Neural crest cell (in vitro differentiated cells): ENCODE measurements around the gene OSBPL10. TPM values are rescaled to one million over a fixed set of nuclear protein-coding genes. Genes with fewer than 3 reads are reported as not detected.
A peak's percentile ranks its signal among the peaks of the same experiment; 100 is the strongest.

Source experiments
- DNase-seq: peaks from one replicate; pipeline ENCODE4 v3.0.0; 2021; ENCODE audit warnings: low read depth, mixed read lengths, low spot score
- H3K27ac Mint-ChIP-seq: one replicate; pipeline ENCODE4 v1.8.0; 2021; ENCODE audit warnings: mild to moderate bottlenecking, mixed read lengths; ENCODE audit not compliant: unreplicated experiment
- H3K27me3 Mint-ChIP-seq: 2 replicates; pipeline ENCODE4 v1.8.0; 2021; ENCODE audit warnings: low read depth, mild to moderate bottlenecking, mixed read lengths
- H3K36me3 Mint-ChIP-seq: 2 replicates; pipeline ENCODE4 v1.8.0; 2021; ENCODE audit warnings: low read depth, mild to moderate bottlenecking, mixed read lengths
- H3K4me1 Mint-ChIP-seq: 2 replicates; pipeline ENCODE4 v1.8.0; 2021; ENCODE audit warnings: mixed read lengths
- H3K4me3 Mint-ChIP-seq: one replicate; pipeline ENCODE4 v1.8.0; 2021; ENCODE audit warnings: mild to moderate bottlenecking, mixed read lengths
- H3K9me3 Mint-ChIP-seq: 2 replicates; pipeline ENCODE4 v1.8.0; 2021; ENCODE audit warnings: mixed read lengths
- total RNA-seq: library from RNA; stranded (reverse); gene quantifications from 2 replicates; pipeline ENCODE4 v1.2.1, GENCODE V29; 2021
- TF ChIP-seq, protein P1 (sequence below): fragments of 200-600 bp; sonication (generic); conservative IDR thresholded peaks from 2 replicates; pipeline ENCODE4 v1.5.0; 2021; ENCODE audit warnings: antibody characterized with exemption, mild to moderate bottlenecking

Gene OSBPL10
- total RNA-seq, 1 donor from 2014 or later, result 18.7 TPM

DNA sequence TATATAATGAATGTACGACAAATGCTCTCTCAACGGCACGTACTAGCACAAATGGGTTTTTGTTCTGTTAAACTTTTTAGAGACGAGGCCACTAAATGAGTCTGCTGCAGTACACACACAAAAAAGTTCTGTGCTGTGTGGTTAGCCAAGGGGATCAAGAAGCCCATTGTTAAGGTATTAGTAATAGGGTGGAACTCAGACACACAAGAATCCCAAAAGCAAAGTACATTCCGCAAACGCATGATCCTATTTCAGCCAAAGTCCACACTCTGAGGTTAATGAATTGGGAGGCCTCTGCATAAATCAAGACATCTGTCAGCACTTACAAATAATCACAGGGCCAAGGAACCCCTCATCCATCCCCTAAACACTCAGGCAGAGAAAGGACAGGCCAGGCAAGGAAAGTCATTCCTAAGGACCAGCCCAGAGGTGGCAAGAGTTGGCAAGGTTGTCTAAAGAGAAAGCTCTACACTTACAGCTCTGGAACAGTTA lies 12.1 kb downstream of the OSBPL10 start:
- TF ChIP-seq, protein P1, sequence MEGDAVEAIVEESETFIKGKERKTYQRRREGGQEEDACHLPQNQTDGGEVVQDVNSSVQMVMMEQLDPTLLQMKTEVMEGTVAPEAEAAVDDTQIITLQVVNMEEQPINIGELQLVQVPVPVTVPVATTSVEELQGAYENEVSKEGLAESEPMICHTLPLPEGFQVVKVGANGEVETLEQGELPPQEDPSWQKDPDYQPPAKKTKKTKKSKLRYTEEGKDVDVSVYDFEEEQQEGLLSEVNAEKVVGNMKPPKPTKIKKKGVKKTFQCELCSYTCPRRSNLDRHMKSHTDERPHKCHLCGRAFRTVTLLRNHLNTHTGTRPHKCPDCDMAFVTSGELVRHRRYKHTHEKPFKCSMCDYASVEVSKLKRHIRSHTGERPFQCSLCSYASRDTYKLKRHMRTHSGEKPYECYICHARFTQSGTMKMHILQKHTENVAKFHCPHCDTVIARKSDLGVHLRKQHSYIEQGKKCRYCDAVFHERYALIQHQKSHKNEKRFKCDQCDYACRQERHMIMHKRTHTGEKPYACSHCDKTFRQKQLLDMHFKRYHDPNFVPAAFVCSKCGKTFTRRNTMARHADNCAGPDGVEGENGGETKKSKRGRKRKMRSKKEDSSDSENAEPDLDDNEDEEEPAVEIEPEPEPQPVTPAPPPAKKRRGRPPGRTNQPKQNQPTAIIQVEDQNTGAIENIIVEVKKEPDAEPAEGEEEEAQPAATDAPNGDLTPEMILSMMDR, result no peak
- Mint-ChIP-seq H3K4me1 (peaks cover 53% of the 10 kb centered on the region), H3K27me3 (no peaks in the 10 kb centered on the region), H3K36me3 (no peaks in the 10 kb centered on the region), H3K27ac (peak overlapping the region; percentile 93), H3K4me3 (peak overlapping the region; percentile 65), H3K9me3 (no peaks in the 10 kb centered on the region)
- DNase-seq, result no peak

DNA sequence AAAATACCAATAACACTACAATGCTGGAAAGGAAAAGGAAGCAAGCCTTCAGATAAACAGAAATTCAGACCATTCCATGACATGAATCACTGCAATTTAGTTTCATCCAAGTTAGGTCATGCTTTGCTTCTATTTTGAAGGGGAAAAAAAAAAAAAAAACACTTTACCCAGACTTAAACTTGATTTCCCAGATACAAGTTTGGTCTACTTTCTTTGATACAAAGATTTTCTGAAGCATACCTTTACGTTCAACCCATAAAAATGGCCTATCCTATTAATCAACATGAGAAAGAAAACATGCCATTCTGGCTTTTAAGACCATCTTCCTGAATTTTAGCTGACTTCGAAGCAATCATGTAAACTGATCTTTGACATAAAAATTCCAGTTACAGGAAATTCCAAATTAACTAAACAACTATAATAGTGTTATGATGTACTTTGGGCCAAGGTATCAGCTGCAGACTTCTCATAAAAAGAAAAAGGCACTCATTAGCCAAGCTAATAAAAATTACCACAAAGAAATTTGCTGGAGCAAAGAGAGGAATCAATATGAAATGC lies 12.6 kb downstream of the OSBPL10 start:
- no peaks in the 10 kb centered on the region for H3K36me3 Mint-ChIP-seq
- peak overlapping the region; percentile 93 for H3K27ac Mint-ChIP-seq
- H3K4me3 Mint-ChIP-seq, result peak overlapping the region; percentile 65

DNA sequence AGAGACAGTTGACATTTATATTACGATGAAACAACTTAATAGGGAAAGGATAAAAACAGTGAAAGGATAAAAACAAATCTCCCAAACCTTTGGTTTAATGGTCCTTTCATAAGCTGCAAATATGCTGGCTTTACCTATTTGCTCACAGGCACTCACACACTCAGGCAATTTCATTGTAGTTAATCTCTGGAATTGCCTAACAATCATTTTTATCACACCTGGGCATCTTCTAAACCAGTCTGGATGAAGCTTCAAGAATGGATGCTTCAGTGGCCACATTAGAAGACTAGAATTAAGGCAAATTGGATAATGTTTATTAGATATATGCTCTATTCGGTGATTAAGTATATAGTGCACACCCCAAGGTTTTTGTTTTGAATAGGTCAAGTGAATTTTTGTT lies 13.5 kb downstream of the OSBPL10 start:
- H3K36me3 Mint-ChIP-seq, result no peaks in the 10 kb centered on the region
- no peaks in the 10 kb centered on the region for H3K9me3 Mint-ChIP-seq
- no peak overlapping the region for H3K4me3 Mint-ChIP-seq
- TF ChIP-seq, protein P1, result no peak
- H3K4me1 Mint-ChIP-seq, result peaks cover 57% of the 10 kb centered on the region
- H3K27ac Mint-ChIP-seq, result no peak overlapping the region
- no peak for DNase-seq
- no peaks in the 10 kb centered on the region for H3K27me3 Mint-ChIP-seq

More for the DNA sequence above, 12.6 kb downstream of the OSBPL10 start:
- H3K9me3 Mint-ChIP-seq, result no peaks in the 10 kb centered on the region
- no peaks in the 10 kb centered on the region for H3K27me3 Mint-ChIP-seq
- DNase-seq, result no peak
- TF ChIP-seq, protein P1, result no peak
- peaks cover 58% of the 10 kb centered on the region for H3K4me1 Mint-ChIP-seq

DNA sequence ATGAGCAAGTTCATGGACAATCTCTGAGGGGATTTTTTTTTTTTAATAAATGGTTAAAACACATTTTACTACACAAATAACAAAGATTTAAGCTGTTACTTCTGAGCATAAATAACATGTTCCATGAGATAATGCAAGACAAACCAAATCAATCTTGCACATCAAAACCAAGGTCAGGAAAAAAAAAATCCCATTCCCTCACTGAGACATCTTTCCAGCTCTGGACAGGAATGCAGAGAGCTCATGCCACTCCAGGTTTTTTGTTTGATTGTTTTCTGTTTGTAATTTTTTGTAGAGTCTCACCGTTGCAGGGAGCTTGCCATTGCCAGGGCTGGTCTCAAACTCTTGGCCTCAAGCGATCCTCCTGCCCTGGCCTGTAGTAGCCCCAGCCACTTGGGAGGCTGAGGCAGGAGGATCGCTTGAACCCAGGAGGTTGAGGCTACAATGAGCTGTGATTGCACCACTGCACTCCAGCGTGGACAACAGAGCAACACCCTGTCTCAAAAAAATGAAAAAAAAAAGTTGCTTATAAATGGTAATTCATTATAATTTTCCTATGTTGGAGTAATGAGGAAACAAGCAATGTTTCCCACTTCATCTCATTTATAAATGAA lies 14.0 kb downstream of the OSBPL10 start:
- H3K36me3 Mint-ChIP-seq, result no peaks in the 10 kb centered on the region
- TF ChIP-seq, protein P1, result no peak
- DNase-seq, result no peak
- no peak overlapping the region for H3K27ac Mint-ChIP-seq
- H3K9me3 Mint-ChIP-seq, result no peaks in the 10 kb centered on the region
- no peak overlapping the region for H3K4me3 Mint-ChIP-seq
- H3K27me3 Mint-ChIP-seq, result no peaks in the 10 kb centered on the region
- H3K4me1 Mint-ChIP-seq, result peaks cover 53% of the 10 kb centered on the region

DNA sequence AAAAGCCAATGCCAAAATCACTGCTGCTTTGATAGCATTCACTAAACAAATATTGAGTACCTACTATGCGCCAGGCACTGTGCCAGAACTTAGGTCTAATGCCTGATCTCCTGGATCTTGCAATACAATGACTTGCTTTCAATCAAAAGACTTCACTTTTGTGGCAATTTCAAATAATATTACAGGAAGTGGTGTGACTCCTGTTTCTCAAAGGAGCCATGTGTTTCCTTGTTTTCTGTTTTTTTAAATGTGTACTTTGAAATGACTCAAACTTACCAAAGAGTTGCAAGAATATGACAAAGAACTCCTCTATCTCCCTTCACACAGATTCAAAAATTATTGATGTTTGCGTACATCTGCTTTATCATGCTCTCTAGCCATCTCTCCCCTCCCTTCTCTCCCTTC lies 18.3 kb downstream of the OSBPL10 start:
- no peaks in the 10 kb centered on the region for H3K36me3 Mint-ChIP-seq
- no peak overlapping the region for H3K4me3 Mint-ChIP-seq
- H3K27ac Mint-ChIP-seq, result no peak overlapping the region
- DNase-seq, result no peak
- no peaks in the 10 kb centered on the region for H3K27me3 Mint-ChIP-seq
- H3K9me3 Mint-ChIP-seq, result no peaks in the 10 kb centered on the region
- H3K4me1 Mint-ChIP-seq, result peaks cover 59% of the 10 kb centered on the region
- TF ChIP-seq, protein P1, result no peak
